HG02970 (cell line): Measurements from ENCODE around the gene IPPK.

Experiments
- ATAC-seq: cut with Tn5 transposase; IDR thresholded peaks from one replicate; pipeline ENCODE4 v1.9.1; 2021; ENCODE audit warnings: mild to moderate bottlenecking, moderate library complexity, moderate number of reproducible peaks; ENCODE audit not compliant: unreplicated experiment, low FRiP score

IPPK gene

GRCh38 chr9:92658176-92658575 is 11.8 kb downstream of the IPPK start:
- ATAC-seq = no peak

GRCh38 chr9:92657296-92658094 is 12.4 kb downstream of the IPPK start:
- ATAC-seq = no peak

- no peak for ATAC-seq
These were observed 13.4 kb downstream of the IPPK start for GRCh38 chr9:92656537-92656925.

- ATAC-seq = no peak
These were observed 13.9 kb downstream of the IPPK start for GRCh38 chr9:92655896-92656536.

- no peak for ATAC-seq
These were observed 14.6 kb downstream of the IPPK start for GRCh38 chr9:92655366-92655765.

GRCh38 chr9:92654481-92655301 is 15.2 kb downstream of the IPPK start:
- no peak for ATAC-seq

GRCh38 chr9:92652461-92652860 is 17.5 kb downstream of the IPPK start:
- ATAC-seq = no peak

GRCh38 chr9:92650839-92651621 is 18.9 kb downstream of the IPPK start:
- no peak for ATAC-seq

- ATAC-seq = no peak
These were observed 19.6 kb downstream of the IPPK start for GRCh38 chr9:92650296-92650695.

GRCh38 chr9:92649007-92649406 is 20.9 kb downstream of the IPPK start:
- no peak for ATAC-seq

- no peak for ATAC-seq
These were observed 21.4 kb downstream of the IPPK start for GRCh38 chr9:92648474-92648971.

GRCh38 chr9:92647671-92648473 is 22.1 kb downstream of the IPPK start:
- no peak for ATAC-seq

GRCh38 chr9:92645041-92645440 is 24.9 kb downstream of the IPPK start:
- ATAC-seq = no peak

GRCh38 chr9:92644278-92644677 is 25.7 kb downstream of the IPPK start:
- no peak for ATAC-seq

GRCh38 chr9:92642564-92642963 is 27.4 kb downstream of the IPPK start:
- no peak for ATAC-seq

- ATAC-seq = no peak
These were observed 27.9 kb downstream of the IPPK start for GRCh38 chr9:92642041-92642451.

GRCh38 chr9:92641092-92641809 is 28.7 kb downstream of the IPPK start:
- ATAC-seq = no peak

GRCh38 chr9:92640398-92641091 is 29.4 kb downstream of the IPPK start:
- no peak for ATAC-seq
